Umbilical cord (tissue), 2 donors: ENCODE results near the gene SLC26A5. TPM values are rescaled to one million over a fixed set of nuclear protein-coding genes. Genes with fewer than 3 reads are reported as not detected.
"Not testable (repeated sequence)": the region's sequence is repeated elsewhere in the genome, so short reads cannot be mapped to it uniquely, and the experiment has no call there.

Experiments
- DNase-seq: peaks from one replicate; pipeline ENCODE4 v3.0.0-alpha.2; 2015; ENCODE audit warnings: low spot score
- total RNA-seq: library from RNA; depleted of rRNA; stranded (reverse); fragments of >200 nt; gene quantifications from one replicate; pipeline ENCODE4 v1.2.3, GENCODE V29; 2014; ENCODE audit warnings: low replicate concordance; ENCODE audit not compliant: insufficient read depth

The SLC26A5 gene
- total RNA-seq, 1 donor from 2014 or later, result not detected

DNA sequence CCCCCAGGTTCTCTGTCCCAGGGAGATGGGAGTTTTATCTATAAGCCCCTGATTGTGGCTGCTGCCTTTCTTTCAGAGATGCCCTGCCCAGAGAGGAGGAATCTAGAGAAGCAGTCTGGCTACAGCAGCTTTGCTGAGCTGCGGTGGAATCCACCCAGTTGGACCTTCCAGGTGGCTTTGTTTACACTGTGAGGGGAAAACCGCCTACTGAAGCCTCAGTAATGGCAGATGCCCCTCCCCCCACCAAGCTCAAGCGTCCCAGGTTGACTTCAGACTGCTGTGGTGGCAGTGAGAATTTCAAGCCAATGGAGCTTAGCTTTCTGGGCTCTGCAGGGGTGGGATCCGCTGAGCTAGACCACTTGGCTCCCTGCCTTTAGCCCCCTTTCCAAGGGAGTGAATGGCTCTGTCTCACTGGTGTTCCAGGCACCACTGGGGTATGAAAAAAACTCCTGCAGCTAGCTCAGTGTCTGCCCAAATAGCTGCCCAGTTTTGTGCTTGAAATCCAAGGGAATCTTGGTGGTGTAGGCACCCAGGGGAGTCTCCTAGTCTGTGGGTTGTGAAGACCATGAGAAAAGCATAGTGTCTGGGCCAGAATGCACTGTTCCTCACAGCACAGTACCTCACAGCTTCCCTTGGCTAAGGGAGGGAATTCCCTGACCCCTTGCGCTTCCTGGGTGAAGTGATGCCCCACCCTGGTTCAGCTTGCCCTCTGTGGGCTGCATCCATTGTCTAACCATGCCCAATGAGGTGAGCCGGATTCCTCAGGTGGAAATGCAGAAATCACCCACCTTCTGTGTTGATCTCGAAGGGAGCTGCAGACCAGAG lies 40.0 kb downstream of the SLC26A5 start:
- not testable (repeated sequence) for DNase-seq

DNA sequence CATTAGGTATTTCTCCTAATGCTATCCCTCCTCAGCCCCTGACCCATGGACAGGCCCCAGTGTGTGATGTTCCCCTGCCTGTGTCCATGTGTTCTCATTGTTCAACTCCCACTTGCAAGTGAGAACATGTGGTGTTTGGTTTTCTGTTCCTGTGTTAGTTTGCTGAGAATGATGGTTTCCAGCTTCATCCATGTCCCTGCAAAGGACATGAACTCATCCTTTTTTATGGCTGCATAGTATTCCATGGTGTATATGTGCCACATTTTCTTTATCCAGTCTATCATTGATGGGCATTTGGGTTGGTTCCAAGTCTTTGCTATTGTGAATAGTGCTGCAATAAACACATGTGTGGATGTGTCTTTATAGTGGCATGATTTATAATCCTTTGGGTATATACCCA lies 46.3 kb downstream of the SLC26A5 start:
- DNase-seq, result not testable (repeated sequence)

DNA sequence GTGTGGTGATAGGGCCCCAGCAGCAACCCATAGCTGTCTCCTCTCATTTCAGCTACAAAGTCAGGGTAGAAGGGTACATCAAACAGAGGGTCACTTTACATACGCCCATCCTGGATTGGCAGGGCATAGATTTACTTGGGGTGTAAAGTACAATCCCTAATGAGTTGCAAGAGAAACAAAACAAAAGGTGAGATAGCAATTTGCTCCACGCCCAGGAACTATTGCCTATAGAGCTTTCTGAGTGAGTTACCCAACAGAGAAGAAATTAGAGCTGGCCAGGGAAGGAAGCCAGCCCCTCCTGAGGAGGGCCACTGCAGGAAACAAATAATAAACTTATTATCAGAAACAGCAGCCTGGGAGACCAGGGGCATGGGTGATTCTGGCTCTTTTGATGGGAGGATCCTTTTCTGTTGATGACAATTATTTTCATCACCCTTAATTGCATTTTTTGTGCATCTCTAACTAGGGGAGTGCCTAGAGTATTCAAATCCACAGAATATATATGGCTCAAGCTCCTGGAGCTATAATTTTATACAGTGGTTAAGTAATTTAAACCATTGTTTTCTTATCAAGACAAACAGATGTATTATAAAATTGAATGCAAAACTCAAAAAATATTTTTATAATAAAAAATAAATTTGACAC lies 47.4 kb downstream of the SLC26A5 start:
- no peak for DNase-seq

DNA sequence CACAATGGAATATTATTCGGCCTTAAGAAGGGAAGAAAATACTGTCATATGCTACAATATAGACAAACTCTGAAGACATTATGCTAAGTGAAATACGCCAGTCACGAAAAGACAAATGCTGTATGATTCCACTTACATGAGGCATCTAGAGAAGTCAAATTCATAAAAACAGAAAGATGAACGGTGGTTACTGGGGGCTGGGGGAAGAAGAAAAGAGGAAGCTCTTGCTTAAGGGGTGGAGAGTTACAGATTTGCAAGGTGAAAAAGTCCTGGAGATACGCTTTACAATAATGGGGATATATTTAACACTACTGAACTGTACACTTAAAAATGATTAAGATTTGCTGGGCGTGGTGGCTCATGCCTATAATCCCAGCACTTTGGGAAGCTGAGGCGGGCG lies 49.5 kb downstream of the SLC26A5 start:
- no peak for DNase-seq

DNA sequence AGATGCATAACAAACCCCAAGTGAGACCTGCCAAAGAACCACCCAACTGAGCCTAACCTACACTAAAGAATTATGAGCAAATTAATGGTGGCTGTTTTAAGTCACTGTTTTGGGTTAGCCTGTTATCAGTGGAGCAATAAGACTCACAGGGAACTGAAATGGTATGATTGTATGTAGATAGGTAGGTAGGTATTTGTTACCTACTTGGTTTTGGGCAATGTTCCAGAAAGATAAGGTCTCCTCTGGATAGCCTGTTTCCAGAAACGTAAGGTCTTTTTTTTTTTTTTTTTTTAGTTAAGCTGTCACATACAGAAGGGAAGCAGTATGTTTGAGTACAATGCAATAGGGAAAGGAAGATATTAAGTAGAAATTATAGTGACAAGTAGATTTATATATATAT lies 50.9 kb downstream of the SLC26A5 start:
- no peak for DNase-seq

DNA sequence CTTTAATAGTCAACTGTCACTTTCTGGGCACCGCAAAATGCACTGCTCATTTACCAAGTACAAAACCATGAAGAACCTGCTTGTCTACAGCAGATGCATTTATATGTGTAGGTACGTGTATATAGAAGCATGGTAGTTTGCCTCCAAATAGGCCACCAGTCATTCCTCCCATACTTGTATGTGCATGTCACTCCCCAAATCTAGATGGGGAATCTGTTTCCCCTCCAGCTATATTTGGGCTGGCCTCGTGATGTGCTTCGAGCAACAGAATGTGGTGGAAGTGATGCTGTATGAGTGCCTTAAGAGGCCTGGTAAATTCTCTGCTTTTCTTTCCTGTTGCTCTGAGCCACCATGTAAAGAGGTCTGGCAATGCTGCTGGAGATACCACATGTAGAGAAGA lies 51.4 kb downstream of the SLC26A5 start:
- DNase-seq, result no peak

DNA sequence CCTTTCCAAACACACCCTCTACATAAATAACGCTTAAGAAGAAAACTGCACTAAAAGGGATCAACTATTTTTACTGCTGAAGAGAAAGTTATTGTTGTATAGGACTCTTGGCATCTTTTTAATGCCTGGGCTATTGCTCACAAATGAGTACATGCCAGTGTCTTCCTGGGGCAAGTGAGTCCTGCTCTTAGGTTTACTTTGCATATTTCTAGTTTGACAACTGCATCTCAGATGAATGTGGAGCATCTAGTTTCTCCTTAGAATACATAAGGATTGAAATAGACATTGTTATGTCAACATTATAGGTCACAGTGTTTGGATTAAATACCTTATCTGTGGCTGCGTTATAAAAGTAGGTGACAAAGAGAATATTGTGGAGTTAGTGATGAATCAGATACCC lies 54.0 kb downstream of the SLC26A5 start:
- DNase-seq, result no peak

DNA sequence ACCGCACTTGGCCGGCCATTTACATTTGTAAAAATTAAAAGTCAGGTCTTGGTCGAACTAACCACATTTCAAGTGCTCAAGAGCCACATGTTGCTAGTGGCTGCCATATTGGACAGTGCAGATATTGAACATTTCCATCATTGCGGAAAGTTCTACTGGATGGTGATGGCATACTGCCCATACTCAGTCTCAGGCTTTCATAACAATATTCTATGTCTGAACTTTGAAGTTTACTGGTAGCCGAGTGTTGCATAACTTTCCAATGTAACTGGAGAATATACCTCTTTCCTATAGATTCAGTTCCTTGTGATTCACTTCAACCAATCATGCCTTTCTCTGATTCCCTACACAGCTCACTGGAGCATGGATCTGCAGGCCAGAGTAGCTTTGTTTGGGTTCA lies 54.9 kb downstream of the SLC26A5 start:
- DNase-seq, result no peak

DNA sequence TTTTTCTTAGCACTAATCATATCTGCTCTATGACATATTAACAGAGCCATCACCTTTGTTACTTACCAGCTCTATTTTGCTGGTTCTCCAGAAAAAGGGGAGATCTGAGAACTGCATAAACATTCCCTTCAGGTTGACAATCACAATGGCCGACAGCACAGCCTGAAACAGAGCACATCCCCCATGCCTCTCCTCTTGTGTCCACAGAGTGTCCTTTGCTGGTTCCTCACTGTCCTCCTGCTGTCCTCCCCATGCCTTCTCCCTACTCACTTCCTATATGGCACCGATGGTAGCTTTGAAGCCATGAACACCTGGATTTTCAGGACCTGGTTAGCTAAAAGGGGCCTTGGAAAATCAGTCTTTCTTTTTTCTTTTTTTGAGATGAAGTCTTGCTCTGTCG lies 56.7 kb downstream of the SLC26A5 start:
- no peak for DNase-seq

DNA sequence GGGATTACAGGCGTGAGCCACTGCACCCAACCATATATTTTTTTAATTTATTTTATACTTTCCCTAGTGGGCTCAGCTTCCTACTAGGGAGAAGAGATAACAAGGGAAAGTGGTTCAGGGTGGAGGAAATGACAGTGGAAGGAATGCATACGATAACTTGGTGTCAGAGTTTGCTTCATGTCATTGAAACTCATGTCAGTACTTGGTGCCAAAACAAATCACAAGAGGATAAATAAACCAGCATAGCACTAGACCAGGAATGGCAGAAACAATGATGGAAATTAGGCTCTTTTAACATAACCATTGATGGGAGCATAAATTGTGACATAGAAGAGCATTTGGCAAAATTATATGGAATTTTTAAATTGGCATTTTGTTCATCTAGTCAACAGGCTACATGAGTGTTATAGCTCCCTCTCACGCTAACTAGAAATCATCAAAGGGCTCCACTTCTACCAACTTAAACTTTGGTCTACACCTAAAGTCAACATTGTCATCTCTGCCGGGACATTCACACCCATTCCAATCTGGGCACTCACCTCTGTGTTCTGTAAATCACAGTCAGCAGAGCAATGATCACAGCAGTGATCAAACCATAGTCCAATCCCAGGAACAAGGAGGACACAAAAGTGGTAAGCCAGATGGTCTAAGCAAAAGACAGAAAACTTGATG lies 57.4 kb downstream of the SLC26A5 start:
- DNase-seq, result no peak

DNA sequence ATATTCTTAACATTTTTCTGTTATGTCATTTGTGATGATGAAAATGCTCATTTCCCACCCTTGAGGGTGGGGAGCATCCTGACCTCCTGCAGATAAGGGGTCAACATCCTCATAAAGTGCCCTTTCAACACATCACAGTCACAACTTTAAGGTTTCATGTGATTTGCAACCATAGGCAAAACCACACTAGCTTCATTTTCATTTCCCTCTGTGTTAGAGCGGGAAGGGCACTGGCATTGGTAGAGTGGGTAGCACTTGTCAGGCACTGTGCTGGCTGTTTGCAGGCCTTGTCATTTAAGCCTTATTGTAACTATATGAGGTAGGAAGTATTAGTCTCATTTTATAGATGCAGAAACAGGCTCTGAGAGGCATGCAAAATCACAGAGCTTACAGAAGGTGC lies 58.8 kb downstream of the SLC26A5 start:
- no peak for DNase-seq

DNA sequence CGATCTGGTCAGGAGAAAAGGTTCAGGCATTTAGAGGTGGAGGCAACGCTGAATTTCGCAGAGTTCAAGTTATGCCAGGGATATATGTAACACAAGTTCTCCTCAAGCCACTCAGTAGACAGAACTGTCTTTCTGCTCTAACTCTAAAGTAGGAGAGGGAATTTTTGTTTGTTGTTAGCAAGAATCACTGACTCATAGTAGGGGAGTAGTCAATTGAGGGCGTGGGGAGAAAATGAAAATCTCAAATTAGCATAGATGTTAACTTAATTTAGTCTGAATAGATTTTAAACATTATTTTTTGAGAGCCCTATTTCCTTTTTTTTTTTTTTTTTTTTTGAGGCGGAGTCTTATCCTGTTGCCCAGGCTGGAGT lies 64.0 kb downstream of the SLC26A5 start:
- no peak for DNase-seq

DNA sequence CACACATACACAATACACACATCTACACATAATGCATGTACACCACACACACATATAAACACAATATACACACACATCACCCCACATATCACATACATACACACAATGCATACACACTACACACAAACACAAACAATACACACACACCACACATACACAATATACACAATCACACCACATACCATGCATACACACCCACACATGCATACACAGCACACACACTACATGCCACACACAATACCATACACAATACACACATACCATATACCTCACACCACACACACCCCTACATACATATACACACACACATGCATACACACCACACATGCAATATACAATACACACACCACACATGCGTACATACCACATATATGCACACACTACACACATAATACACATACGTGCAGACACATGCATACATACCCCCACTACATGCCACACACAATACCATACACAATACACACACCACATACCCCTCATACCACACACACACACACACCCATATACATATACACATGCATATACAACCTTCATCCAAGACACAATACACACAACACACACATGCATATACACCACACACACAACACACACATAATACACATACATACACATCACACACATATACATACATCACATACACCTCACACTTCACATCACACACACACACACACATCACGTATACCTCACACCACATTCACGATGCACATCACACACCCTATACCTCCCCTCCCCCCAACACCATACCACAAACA lies 64.6 kb downstream of the SLC26A5 start:
- no peak for DNase-seq

DNA sequence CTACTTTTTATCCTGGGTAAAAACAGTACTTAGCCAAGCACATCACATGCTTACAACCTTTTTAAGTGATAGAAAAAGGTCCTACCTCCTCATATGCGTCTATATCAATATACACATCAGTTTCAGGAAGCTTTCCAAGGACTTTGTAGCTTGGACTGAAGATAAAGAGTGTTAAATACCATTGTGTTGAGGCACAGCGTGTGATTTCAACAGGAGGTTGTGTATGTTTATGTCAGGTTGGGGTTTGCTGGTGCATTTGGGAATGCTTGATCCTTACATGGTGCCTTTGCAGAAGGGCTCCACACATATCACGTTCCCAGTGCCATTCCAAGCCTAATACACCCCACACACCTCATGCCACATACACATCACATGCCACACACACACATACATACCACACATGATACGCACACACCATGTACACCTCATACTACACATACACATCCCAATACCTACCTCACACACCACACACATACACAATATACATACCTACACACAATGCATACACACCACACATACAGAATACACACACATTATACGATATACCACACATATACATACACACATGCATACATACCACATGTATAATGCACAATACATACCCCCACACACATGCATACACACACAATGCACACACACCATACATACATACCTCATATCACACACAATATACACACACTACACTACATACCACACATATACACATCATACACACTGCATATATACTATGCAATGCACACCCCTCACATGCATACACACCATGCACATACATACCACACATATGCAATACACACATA lies 65.4 kb downstream of the SLC26A5 start:
- DNase-seq, result no peak

DNA sequence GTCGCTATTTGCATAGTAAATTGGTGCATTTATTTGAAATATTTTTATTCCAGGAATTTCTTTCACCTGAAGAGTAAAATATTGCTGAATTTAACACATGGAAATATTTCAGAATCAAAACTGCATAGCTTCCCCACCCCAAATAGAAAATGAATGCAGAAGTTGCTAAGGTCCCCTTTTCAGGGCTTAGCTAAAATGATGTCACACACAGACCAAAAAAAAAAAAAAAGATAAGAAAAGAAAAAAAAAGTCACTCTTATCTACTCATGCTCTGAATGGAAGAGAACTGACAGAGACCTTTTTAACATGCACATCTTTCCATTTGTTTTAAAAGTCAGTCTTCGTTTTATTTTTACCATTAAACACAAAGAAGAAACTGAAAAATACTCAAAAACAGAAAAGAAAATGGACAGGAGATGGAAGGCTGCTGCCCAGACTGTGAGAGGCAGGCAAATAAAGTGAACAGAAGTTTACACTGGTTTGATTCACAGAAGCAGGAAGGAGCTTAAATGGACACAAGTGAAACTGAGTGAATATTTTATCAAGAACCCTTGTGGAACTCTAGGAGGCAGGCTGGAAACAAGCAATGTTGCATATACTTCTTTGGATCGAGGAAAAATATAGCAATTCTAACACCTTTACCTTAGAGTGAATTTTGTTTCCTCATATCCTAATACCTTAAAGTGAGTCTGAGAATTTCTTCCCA lies 66.6 kb downstream of the SLC26A5 start:
- DNase-seq, result no peak

DNA sequence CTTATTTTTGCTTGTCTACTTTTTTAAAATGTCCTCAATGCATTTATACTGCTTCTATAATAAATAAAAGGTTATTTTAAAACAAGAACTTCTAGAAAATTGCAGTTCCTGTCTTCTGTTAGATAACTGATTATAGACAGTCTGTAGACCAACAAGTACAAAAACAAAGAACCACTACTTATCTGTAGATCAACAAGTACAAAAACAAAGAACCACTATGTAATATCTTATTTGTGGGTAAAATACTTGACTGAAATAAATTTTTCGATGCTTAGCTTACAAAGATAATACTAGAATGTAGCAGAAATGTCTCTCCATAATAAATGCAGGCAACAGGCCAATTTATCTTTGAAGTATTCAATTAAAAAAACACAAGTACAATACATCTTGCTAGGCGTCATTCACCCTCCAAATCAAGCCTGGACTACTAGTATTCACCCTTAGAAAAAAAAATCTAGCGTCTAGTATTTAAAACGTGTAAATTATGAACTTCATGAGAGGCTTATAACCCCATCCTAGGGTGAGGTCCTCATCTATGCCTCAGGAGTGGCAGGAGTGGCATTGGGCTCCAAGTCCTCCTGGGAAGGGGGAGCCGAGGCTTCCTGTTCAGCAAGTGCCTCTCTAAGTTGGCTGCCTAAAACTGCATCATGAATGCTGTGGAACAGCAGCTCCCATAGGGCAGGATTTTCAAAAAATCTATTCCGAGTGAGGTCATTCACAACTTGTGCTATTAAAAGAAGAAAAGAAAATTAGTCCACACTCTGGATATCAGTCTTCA lies 72.0 kb downstream of the SLC26A5 start:
- DNase-seq, result no peak

DNA sequence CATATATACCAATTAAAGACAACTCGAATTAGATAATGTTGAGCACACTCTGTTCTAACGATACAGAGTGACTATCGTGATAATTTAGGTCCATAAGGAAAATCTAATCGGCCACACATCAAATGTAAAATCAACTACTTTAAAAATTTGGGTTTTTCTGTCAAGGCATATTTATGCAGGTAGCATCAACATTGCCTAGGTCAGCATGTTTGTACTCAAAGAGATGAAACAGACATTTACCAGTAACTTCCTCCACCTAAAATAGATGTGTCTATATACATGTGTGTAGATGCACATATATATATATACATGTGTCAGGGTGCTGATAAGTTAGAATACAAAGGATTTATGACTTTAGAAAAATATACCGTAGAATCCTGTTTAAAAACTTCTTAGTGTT lies 76.6 kb downstream of the SLC26A5 start:
- no peak for DNase-seq

DNA sequence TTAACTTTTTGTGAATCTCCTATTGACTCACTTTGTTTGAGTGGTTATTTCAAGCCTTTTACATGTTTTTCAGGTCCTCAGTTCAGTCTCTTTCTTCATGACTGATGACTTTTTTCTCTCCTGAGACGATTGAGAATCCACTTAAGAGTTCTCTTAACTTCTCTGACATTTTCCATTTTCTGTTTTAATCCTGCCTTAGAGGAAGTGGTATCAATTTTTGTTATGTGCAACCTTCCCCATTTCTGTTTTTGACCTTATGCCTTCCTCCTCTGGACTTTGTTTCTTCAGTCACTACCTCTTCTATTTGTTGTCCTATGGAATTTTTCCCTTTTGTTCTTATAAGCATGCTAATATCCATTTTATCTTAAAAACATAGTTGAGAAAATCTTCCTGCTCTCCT lies 96.2 kb downstream of the SLC26A5 start:
- DNase-seq, result no peak

DNA sequence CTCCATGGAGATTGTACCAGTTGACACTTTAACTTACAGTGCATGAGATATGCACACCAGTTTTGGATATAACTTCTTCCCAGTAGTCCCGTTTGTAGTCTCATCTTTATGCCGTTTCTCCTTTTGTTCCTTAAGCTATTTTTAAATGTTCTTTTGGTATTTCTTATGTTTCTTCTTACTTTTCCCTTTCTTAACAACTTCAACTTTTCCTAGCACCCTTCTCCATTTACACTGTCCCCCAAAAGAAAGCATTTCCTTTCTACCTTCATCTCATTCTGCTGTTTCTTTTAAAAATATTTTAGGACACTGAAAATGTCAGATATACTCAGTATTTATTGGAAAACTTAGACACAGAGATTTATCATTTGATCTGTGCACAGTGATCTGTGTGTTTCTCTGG lies 97.0 kb downstream of the SLC26A5 start:
- DNase-seq, result no peak

DNA sequence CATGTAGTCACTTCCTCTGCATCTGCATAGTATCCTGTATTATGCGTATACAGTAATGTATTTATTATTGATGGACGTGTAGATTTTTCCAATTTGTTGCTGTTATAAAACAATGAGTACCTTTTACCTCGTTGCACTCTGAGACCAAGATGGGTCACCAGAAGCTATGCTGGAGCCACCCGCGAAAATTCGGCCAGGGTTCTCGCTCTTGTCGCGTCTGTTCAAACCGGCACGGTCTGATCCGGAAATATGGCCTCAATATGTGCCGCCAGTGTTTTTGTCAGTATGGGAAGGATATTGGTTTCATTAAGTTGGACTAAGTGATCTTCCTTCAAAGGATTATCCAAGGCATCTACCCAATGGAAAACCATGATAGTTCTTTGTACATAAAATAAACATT lies 97.6 kb downstream of the SLC26A5 start:
- DNase-seq, result no peak
